Psoas muscle (tissue), 8 donors: ENCODE data around the gene SNAP25. TPM values are rescaled to one million over a fixed set of nuclear protein-coding genes. Genes with fewer than 3 reads are reported as not detected.

Experiments
- ATAC-seq, 4 donors: fragments of 200-7000 bp; cut with Tn5 transposase; one replicate each; pipeline ENCODE4 v1.9.1; 2020; ENCODE audit warnings: moderate library complexity in 3 of 4, mild to moderate bottlenecking in 2 of 4
- DNase-seq, 2 donors: peaks; one replicate each; pipeline ENCODE4 v3.0.0-alpha.2; 2020
- H3K27ac ChIP-seq: fragments of 200-600 bp; one replicate; pipeline ENCODE4 v1.8.0; 2022
- H3K27me3 ChIP-seq, 3 donors: fragments of 200-600 bp in 1 of 3; one replicate each; pipeline versions ENCODE4 v1.6.1 to v1.8.0; 2013 to 2022; ENCODE audit warnings: low read length in 2 of 3, mild to moderate bottlenecking in 2 of 3, moderate library complexity in 1 of 3; ENCODE audit not compliant: insufficient read depth in 3 of 3
- H3K36me3 ChIP-seq, 2 donors: fragments of 200-600 bp in 1 of 2; one replicate each; pipeline versions ENCODE4 v1.6.1 to v1.8.0; 2013 to 2022; ENCODE audit warnings: low read depth in 1 of 2, mild to moderate bottlenecking in 1 of 2, moderate library complexity in 1 of 2; ENCODE audit not compliant: insufficient read depth in 1 of 2
- H3K4me1 ChIP-seq: fragments of 200-600 bp; one replicate; pipeline ENCODE4 v1.8.0; 2022
- H3K4me3 ChIP-seq: fragments of 200-600 bp; one replicate; pipeline ENCODE4 v1.8.0; 2022; ENCODE audit warnings: mild to moderate bottlenecking
- H3K9me3 ChIP-seq: fragments of 200-600 bp; one replicate; pipeline ENCODE4 v1.8.0; 2022
- WGBS, 3 donors: extraction: QIAGEN DNeasy Blood & Tissue Kit; methylation state at CpG; one replicate each; pipeline versions ENCODE4 v1.1.6 to v1.1.7; 2013; 5-methylcytosine and 5-hydroxymethylcytosine counted together
- intact Hi-C, 2 donors: fragments of 100-400 bp; cut with DNase I; formaldehyde crosslinking; loops; one replicate each; pipeline versions ENCODE4 v1.11.0 to v1.14.2; 2022
- polyA plus RNA-seq, 3 donors: library from polyadenylated mRNA; stranded (reverse); fragments of 200-250 nt; gene quantifications; one replicate each; pipeline ENCODE4 v1.2.3, GENCODE V29; 2013
- total RNA-seq, 4 donors: library from RNA; stranded (reverse); fragmentation: NEBNext Ultra II Directional in 2 of 4; extraction: Animal tissue kit (Norgen Biotek cat#: 25700) in 2 of 4; gene quantifications; one replicate each; pipeline versions ENCODE4 v1.2.1 to v1.2.4, GENCODE V29; 2021 to 2023
- TF ChIP-seq, protein P1 (sequence below): fragments of 200-600 bp; IDR thresholded peaks from one replicate; pipeline ENCODE4 v1.8.0; 2022; ENCODE audit warnings: antibody characterized with exemption
- donor health status: healthy with polysubstance abuse.
- donor health status: DM: no; HTN: no; CAD: no; lungs with moderate emphysema.
- donor health status: Bipolar disorder and iron deficiency.
- donor health status: healthy.
- donor health status: DM: yes; HTN: yes; CAD: no.
- donor health status: DM: no; HTN: no; CAD: no.
- donor health status: DM: no; HTN: no; CAD: no.
- donor health status: DM: yes; HTN: yes; CAD: no.

Gene SNAP25
- total and polyA plus RNA-seq, 7 donors: 0.07 to 0.75 TPM; not detected in 5

DNA sequence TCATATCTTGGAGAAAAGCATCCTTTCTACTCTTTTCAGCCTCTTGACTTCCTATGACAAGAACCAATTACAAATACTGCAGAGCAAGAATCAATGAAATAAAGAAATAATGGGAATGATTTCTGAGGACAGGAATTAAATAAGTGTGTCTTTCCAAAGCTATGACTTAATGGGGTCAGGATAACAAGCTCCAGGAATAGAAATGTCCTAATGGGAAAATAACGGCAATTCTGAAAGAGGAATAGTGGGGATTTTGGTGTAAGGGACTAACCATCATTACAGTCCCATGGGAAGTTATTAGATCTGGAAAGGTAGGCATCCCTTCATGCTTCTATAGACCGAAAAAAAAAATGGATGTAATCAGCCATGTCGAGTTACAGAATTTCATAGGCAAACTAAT, 28.2 kb upstream of the SNAP25 start:
- Histone ChIP-seq H3K36me3 (no peaks in the 10 kb centered on the region), H3K27ac (no peak overlapping the region), H3K4me3 (no peak overlapping the region), H3K9me3 (peaks cover 3% of the 10 kb centered on the region), H3K27me3 (no peaks in the 10 kb centered on the region), H3K4me1 (no peaks in the 10 kb centered on the region)
- 74 to 85% (median 81%) methylated on average over 3 of the region's 3 CpGs for WGBS, 3 donors
- intact Hi-C loops: no loop called here
- TF ChIP-seq, protein P1, sequence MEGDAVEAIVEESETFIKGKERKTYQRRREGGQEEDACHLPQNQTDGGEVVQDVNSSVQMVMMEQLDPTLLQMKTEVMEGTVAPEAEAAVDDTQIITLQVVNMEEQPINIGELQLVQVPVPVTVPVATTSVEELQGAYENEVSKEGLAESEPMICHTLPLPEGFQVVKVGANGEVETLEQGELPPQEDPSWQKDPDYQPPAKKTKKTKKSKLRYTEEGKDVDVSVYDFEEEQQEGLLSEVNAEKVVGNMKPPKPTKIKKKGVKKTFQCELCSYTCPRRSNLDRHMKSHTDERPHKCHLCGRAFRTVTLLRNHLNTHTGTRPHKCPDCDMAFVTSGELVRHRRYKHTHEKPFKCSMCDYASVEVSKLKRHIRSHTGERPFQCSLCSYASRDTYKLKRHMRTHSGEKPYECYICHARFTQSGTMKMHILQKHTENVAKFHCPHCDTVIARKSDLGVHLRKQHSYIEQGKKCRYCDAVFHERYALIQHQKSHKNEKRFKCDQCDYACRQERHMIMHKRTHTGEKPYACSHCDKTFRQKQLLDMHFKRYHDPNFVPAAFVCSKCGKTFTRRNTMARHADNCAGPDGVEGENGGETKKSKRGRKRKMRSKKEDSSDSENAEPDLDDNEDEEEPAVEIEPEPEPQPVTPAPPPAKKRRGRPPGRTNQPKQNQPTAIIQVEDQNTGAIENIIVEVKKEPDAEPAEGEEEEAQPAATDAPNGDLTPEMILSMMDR: no peak
- ATAC-seq (no peak), DNase-seq (no peak)

GRCh38 chr20:10192171-10192570, 26.5 kb upstream of the SNAP25 start:
- Histone ChIP-seq H3K4me3 (no peak overlapping the region), H3K36me3 (no peaks in the 10 kb centered on the region), H3K27ac (no peak overlapping the region), H3K4me1 (no peaks in the 10 kb centered on the region), H3K9me3 (no peaks in the 10 kb centered on the region), H3K27me3 (no peaks in the 10 kb centered on the region)
- no peak for ATAC-seq
- no peak for DNase-seq
- TF ChIP-seq, protein P1: no peak
- 0 to 36% (median 19%) methylated on average over 1 of the region's 1 CpG for WGBS, 3 donors
- intact Hi-C loops: no loop called here

GRCh38 chr20:10194166-10194565, 24.5 kb upstream of the SNAP25 start:
- Histone ChIP-seq H3K4me3 (no peak overlapping the region), H3K9me3 (no peaks in the 10 kb centered on the region), H3K27ac (no peak overlapping the region), H3K36me3 (no peaks in the 10 kb centered on the region), H3K27me3 (no peaks in the 10 kb centered on the region), H3K4me1 (no peaks in the 10 kb centered on the region)
- DNase-seq: no peak
- 78 to 82% (median 79%) methylated on average over 2 of the region's 2 CpGs for WGBS, 3 donors
- TF ChIP-seq, protein P1: no peak
- intact Hi-C loops: no loop called here
- no peak for ATAC-seq

GRCh38 chr20:10200330-10200729, 18.3 kb upstream of the SNAP25 start:
- intact Hi-C loops: no loop called here
- Histone ChIP-seq H3K27ac (no peak overlapping the region), H3K36me3 (no peaks in the 10 kb centered on the region), H3K27me3 (no peaks in the 10 kb centered on the region), H3K4me3 (no peak overlapping the region), H3K4me1 (no peaks in the 10 kb centered on the region), H3K9me3 (no peaks in the 10 kb centered on the region)
- TF ChIP-seq, protein P1: no peak
- no peak for DNase-seq
- no peak for ATAC-seq

DNA sequence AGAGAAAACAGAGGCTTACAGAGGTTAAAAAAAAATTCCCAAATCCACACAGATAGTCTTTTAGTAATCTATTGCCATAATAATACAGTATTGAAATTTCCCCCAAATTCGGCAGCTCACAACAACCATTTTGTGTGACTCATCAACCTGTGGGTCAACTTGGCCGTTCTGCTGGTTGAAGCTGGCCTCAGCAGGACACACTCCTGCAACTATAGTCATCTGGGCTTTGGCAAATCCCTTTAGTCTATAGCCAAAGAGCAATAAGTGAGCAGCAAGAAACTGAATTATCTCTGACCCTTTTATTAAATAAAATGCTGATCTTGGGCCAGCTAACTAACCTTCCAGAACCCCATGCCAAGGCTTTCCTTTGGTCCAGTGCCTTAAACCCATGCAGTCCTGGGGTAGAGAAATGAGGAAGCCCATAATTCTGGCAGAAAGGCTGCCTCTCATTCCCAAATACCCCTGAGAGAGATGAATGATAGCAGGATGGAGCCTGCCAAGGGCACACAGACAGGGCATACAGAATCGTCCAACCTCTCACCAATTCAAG, 17.2 kb upstream of the SNAP25 start:
- H3K27me3 ChIP-seq: no peaks in the 10 kb centered on the region
- 54 to 61% (median 56%) methylated on average over 3 of the region's 3 CpGs for WGBS, 3 donors
- no peak for DNase-seq
- no peak overlapping the region for H3K27ac ChIP-seq
- H3K36me3 ChIP-seq: no peaks in the 10 kb centered on the region
- H3K4me1 ChIP-seq: no peaks in the 10 kb centered on the region
- no peak overlapping the region for H3K4me3 ChIP-seq
- intact Hi-C loops: no loop called here
- TF ChIP-seq, protein P1: no peak
- no peak for ATAC-seq
- H3K9me3 ChIP-seq: no peaks in the 10 kb centered on the region
